Vagina (tissue), 2 donors: ENCODE measurements around the gene C17orf100. TPM values are rescaled to one million over a fixed set of nuclear protein-coding genes. Genes with fewer than 3 reads are reported as not detected.

Source experiments
- DNase-seq, 2 donors: peaks; one replicate each; pipeline ENCODE4 v3.0.0-alpha.2; 2017; ENCODE audit errors: extremely low spot score in 2 of 2
- H3K27ac ChIP-seq: fragments of 200-600 bp; sonication (generic); one replicate; pipeline ENCODE4 v1.5.1; 2019
- H3K27me3 ChIP-seq: fragments of 200-600 bp; sonication (generic); one replicate; pipeline ENCODE4 v1.5.1; 2019
- H3K36me3 ChIP-seq, 2 donors: fragments of 200-600 bp; sonication (generic); one replicate each; pipeline ENCODE4 v1.5.1; 2017 to 2019
- H3K4me1 ChIP-seq: fragments of 200-600 bp; sonication (generic); one replicate; pipeline ENCODE4 v1.5.1; 2019
- H3K4me3 ChIP-seq, 2 donors: fragments of 200-600 bp; sonication (generic); 1 replicate in 1 of 2; 2 replicates in 1 of 2; pipeline ENCODE4 v1.5.1; 2016 to 2019
- H3K9me3 ChIP-seq: fragments of 200-600 bp; sonication (generic); one replicate; pipeline ENCODE4 v1.5.1; 2019
- CTCF ChIP-seq, 3 experiments: fragments of 450-650 bp in 2 of 3; fragments of 200-600 bp in 1 of 3; sonication (generic) in 1 of 3; IDR thresholded peaks; one replicate each; pipeline ENCODE4 v1.5.1; 2017 to 2019; ENCODE audit warnings: antibody characterized with exemption in 3 of 3, mild to moderate bottlenecking in 2 of 3, moderate library complexity in 2 of 3
- POLR2A ChIP-seq, 2 donors: fragments of 450-650 bp; IDR thresholded peaks; one replicate each; pipeline ENCODE4 v1.6.1; 2017; ENCODE audit warnings: antibody characterized with exemption in 2 of 2, mild to moderate bottlenecking in 2 of 2, moderate library complexity in 2 of 2
- POLR2AphosphoS5 ChIP-seq, 2 donors: sonication (generic); formaldehyde crosslinking; IDR thresholded peaks; one replicate each; pipeline ENCODE4 v1.9.0; 2017; ENCODE audit warnings: antibody characterized with exemption in 2 of 2, mild to moderate bottlenecking in 2 of 2, low read depth in 1 of 2; ENCODE audit not compliant: insufficient read depth in 1 of 2
- intact Hi-C: fragments of 100-400 bp; cut with DNase I; formaldehyde crosslinking; loops from one replicate; pipeline ENCODE4 v1.15.1; 2023
- total RNA-seq: library from RNA; depleted of rRNA; stranded (reverse); fragments of >200 nt; gene quantifications from one replicate; pipeline ENCODE4 v1.2.3, GENCODE V29; 2016

The C17orf100 gene
- total RNA-seq, 1 donor from 2014 or later: 3.2 TPM

- intact Hi-C loops: no loop called here
- no peak for TF ChIP-seq POLR2A (IDR thresholded peaks at IDR 0.05)
- TF ChIP-seq POLR2AphosphoS5 (IDR thresholded peaks at IDR 0.05; ENCODE audit: insufficient read depth in 1 of 2, low read depth in 1 of 2): no peak
- TF ChIP-seq CTCF (IDR thresholded peaks at IDR 0.05): no peak
- no peak overlapping the region for H3K27ac ChIP-seq
- H3K4me1 ChIP-seq: no peaks in the 10 kb centered on the region
- no peaks in the 10 kb centered on the region for H3K36me3 ChIP-seq
- H3K9me3 ChIP-seq: no peaks in the 10 kb centered on the region
- H3K4me3 ChIP-seq: no peak overlapping the region
- no peak for DNase-seq
- H3K27me3 ChIP-seq: no peaks in the 10 kb centered on the region
Measured at GRCh38 chr17:6675201-6675825, 23.8 kb downstream of the C17orf100 start.

- intact Hi-C loops: no loop called here
- Histone ChIP-seq H3K9me3 (no peaks in the 10 kb centered on the region), H3K4me3 (no peak overlapping the region), H3K36me3 (no peaks in the 10 kb centered on the region), H3K27me3 (no peaks in the 10 kb centered on the region), H3K4me1 (no peaks in the 10 kb centered on the region), H3K27ac (no peak overlapping the region)
- no peak for DNase-seq
- no peak for TF ChIP-seq POLR2A (IDR thresholded peaks at IDR 0.05)
- no peak for TF ChIP-seq POLR2AphosphoS5 (IDR thresholded peaks at IDR 0.05; ENCODE audit: insufficient read depth in 1 of 2, low read depth in 1 of 2)
- no peak for TF ChIP-seq CTCF (IDR thresholded peaks at IDR 0.05)
Measured at GRCh38 chr17:6676802-6677157, 25.2 kb downstream of the C17orf100 start.

GRCh38 chr17:6677158-6677831, 25.7 kb downstream of the C17orf100 start:
- H3K27ac ChIP-seq: no peak overlapping the region

GRCh38 chr17:6677946-6678345, 26.4 kb downstream of the C17orf100 start:
- Histone ChIP-seq H3K4me3 (no peak overlapping the region), H3K27ac (no peak overlapping the region), H3K9me3 (no peaks in the 10 kb centered on the region), H3K27me3 (no peaks in the 10 kb centered on the region), H3K4me1 (no peaks in the 10 kb centered on the region), H3K36me3 (no peaks in the 10 kb centered on the region)
- TF ChIP-seq POLR2AphosphoS5 (IDR thresholded peaks at IDR 0.05; ENCODE audit: insufficient read depth in 1 of 2, low read depth in 1 of 2) (no peak), CTCF (IDR thresholded peaks at IDR 0.05) (no peak), POLR2A (IDR thresholded peaks at IDR 0.05) (no peak)
- intact Hi-C loops: no loop called here
- no peak for DNase-seq

More at GRCh38 chr17:6677158-6677831, 25.7 kb downstream of the C17orf100 start:
- intact Hi-C loops: no loop called here
- DNase-seq: no peak
- Histone ChIP-seq H3K4me3 (no peak overlapping the region), H3K27me3 (no peaks in the 10 kb centered on the region), H3K9me3 (no peaks in the 10 kb centered on the region), H3K4me1 (no peaks in the 10 kb centered on the region), H3K36me3 (no peaks in the 10 kb centered on the region)
- TF ChIP-seq POLR2AphosphoS5 (IDR thresholded peaks at IDR 0.05; ENCODE audit: insufficient read depth in 1 of 2, low read depth in 1 of 2): no peak
- TF ChIP-seq CTCF (IDR thresholded peaks at IDR 0.05): no peak
- no peak for TF ChIP-seq POLR2A (IDR thresholded peaks at IDR 0.05)

- no peaks in the 10 kb centered on the region for H3K36me3 ChIP-seq
- no peaks in the 10 kb centered on the region for H3K4me1 ChIP-seq
- no peak overlapping the region for H3K27ac ChIP-seq
- no peak for DNase-seq
- H3K27me3 ChIP-seq: no peaks in the 10 kb centered on the region
- no peak overlapping the region for H3K4me3 ChIP-seq
- intact Hi-C loops: no loop called here
- no peaks in the 10 kb centered on the region for H3K9me3 ChIP-seq
- TF ChIP-seq CTCF (IDR thresholded peaks at IDR 0.05) (no peak), POLR2AphosphoS5 (IDR thresholded peaks at IDR 0.05; ENCODE audit: insufficient read depth in 1 of 2, low read depth in 1 of 2) (no peak), POLR2A (IDR thresholded peaks at IDR 0.05) (no peak)
Measured at GRCh38 chr17:6679241-6679640, 27.7 kb downstream of the C17orf100 start.
